NAMALWA (cell line): Measurements from ENCODE around the gene OR8B3.
A peak's percentile ranks its signal among the peaks of the same experiment; 100 is the strongest.
"Not testable (repeated sequence)": the region's sequence is repeated elsewhere in the genome, so short reads cannot be mapped to it uniquely, and the experiment has no call there.

ENCODE experiments used
- DNase-seq: peaks from one replicate; pipeline ENCODE4 v3.0.0-alpha.2; 2015; ENCODE audit warnings: low spot score

Gene OR8B3

DNA sequence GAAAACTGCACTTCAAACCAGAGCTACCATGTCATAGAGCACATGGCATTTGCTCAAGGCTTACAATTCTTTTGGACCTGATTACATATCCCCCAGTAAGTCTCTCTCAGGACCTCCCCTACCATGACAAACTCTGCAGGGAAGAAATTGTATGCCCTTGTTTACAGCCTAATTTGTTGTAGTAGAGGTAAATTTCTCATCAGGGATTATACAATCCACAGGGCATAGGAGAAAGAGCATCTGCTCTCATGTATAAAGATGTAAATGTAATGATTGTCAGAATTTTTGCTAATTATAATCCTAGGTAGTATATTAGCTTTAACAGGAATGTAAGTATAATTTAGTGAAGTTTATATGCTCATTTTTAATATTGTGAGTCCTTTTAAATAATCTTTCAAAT lies at the start of gene OR8B3:
TSS of gene OR8B3 (minus strand) at position 101 of the 400 bp plus-strand sequence. CDS start 1,673 bp downstream, outside the sequence.
- DNase-seq: no peak

- no peak for DNase-seq
Measured at GRCh38 chr11:124446916-124447315, 48.1 kb upstream of the OR8B3 start.

DNA sequence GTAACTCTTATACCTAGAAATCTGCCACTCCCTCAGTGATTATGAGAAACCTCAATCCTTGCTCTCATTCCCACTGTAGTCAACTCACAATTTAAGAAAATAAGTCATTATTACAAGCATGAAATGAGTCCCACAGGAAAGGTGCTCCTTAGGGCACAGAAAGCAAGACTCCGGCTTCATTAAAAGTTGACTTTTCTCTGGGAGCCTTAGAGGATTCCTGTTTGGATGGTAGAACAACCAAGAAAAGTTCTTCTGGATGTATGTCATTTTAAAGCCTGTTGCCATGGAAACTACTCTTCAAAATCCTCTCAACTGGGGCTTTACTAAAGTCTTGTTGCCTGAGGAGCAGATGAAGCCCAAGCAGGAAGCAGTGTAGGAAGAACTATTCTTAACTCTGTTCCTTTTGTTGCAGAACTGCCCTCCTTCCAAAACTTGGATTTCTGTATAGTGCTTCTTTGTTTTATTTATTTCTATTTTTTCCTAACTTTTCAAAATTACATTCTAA lies 46.9 kb upstream of the OR8B3 start, which contains the start of gene OR8B8:
TSS of gene OR8B8 (minus strand) at position 51 of the 505 bp plus-strand sequence. CDS start 4,611 bp downstream, outside the sequence.
- no peak for DNase-seq

DNA sequence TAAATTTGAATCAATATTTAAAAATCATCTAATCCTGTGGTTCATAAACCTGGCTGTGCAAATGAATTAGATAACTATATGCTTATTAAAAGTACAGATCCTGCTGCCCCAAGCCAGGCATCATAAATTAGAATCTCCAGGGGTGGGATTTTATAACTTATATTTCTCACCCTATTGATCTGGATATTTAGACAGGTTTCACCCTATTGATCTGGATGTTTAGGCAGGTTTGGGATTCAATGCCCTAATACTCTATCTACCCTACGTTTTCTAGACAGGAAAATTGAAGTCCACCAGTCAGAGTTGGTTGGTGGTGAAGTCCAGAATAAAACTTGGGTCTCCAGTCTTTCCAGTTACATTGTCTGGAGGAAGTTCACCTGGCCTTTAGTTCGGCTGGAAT lies 44.0 kb upstream of the OR8B3 start:
- no peak for DNase-seq

DNA sequence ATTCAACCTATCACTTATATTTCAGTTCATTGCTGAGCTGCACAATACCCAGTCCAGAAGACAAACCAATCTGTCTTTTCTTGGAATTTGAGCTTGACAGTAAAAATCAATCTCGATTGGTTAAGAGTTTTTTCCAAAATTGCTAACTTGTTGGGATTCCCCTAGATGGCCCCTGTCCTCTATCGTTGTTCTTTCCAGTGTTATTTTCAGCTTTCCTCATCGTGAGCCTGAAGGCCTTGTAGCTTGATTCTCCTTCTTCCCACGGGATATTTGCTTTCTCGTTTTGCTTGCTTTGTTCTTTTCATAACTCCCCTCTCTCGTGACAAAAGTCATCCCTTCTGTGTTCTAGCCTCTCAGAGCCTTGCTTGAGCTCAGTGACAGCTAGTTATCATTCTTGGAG lies 43.6 kb upstream of the OR8B3 start:
- no peak for DNase-seq

GRCh38 chr11:124441519-124441918 lies 42.7 kb upstream of the OR8B3 start:
- no peak for DNase-seq

- DNase-seq: no peak
Measured at GRCh38 chr11:124441081-124441480, 42.3 kb upstream of the OR8B3 start.

DNA sequence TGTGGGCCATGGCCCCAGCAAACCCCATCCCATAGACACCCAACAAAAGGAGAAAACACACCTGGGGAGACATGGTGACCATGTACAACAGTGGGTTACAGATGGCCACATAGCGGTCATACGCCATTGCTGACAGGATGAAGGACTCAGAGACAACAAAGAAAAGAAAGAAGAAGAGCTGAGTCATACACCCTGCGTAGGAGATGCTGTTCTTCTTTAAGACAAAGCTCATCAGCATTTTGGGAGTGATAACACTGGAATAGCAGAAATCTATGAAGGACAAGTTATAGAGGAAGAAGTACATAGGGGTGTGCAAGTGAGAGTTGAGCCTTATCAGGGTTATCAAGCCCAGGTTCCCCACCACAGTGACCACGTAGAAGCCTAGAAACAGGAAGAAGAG lies 41.8 kb upstream of the OR8B3 start:
- DNase-seq: no peak

- no peak for DNase-seq
Measured at GRCh38 chr11:124434699-124435098, 35.9 kb upstream of the OR8B3 start.

DNA sequence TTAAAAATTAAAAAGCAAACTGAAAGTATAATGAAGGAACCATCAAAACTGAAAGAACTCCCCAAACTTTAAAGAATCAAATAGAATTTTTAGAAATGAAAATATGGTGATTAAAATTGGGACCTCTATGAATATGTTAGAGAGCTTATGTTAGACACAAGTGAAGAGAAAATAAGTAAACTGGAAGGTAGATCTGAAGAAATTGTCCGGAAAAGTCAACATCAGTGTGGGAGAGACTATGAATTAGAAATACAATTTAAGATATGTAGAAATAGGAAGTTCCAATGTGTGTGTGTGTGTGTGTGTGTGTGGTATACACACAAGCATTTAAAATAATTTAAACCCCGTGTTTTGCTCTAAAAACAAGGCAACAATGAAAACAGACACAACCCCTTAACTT lies 30.8 kb upstream of the OR8B3 start:
- DNase-seq: no peak

DNA sequence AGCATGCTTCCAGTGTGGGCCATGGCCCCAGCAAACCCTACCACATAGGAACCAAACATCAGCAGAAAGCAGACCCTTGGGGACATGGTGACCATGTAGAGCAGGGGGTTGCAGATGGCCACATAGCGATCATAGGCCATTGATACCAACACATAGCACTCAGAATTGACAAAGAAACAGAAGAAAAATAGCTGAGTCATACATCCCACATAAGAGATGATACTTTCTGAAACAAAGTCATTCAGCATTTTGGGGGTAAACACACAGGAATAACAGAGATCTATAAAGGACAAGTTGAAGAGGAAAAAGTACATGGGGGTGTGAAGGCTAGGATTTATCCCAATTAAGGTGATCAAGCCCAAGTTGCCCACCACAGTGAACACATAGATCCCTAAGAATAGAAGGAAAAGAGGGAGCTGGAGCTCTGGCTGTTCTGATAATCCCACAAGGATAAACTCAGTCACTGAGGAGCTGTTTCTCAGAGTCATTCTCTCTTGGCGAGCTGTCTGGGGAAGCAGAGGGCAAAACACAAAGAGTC lies 25.6 kb upstream of the OR8B3 start, which contains the start of gene OR8B4:
TSS of gene OR8B4 (minus strand) at position 488 of the 538 bp plus-strand sequence. CDS start at position 488, 0 bp downstream.
- no peak for DNase-seq

DNA sequence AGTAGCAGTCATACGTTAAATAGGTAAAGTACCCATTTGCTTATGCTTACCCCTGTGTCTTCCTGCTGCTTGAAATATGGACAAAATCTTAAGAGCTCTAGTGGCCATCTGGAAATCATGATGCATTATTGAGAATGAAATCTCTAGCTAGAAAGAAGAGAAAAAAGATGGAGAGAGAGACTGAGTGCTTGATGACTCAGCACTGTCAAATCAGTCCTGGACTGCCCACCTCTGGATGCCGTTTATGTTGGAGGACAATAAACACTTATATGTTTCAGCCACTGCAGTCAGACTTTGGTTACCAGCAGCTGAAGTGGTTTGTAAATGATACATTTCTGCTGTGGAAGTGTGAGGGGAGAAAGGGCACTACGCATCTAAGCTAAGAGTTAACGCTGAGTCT lies 22.2 kb upstream of the OR8B3 start:
- DNase-seq: no peak

GRCh38 chr11:124415356-124415923 lies 16.6 kb upstream of the OR8B3 start:
- DNase-seq: peak; percentile 59

- no peak for DNase-seq
Measured at GRCh38 chr11:124409906-124410305, 11.1 kb upstream of the OR8B3 start.

DNA sequence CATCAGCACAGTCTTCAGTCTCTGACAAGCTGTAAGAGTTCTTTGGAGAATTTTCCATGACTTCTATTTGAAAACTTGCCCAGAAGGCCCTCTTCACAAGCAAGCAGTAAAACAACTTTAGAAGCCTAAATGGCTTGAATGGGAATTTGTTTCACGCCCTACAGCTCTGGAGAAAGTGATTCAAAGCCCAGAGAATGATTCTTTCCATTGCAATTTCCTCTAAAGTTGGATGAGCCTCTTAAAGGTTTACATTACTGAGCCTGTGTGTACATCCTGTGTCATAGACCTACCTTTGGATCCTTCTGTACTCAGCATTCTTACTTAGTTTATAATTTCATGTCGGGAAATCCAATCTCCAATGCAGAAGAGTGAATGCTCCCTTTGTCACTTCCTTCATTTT lies 6.8 kb upstream of the OR8B3 start:
- DNase-seq: no peak

GRCh38 chr11:124403186-124403585 lies 4.4 kb upstream of the OR8B3 start:
- not testable (repeated sequence) for DNase-seq

- DNase-seq: peak; percentile 73
Measured at GRCh38 chr11:124402326-124402922, 3.6 kb upstream of the OR8B3 start.

DNA sequence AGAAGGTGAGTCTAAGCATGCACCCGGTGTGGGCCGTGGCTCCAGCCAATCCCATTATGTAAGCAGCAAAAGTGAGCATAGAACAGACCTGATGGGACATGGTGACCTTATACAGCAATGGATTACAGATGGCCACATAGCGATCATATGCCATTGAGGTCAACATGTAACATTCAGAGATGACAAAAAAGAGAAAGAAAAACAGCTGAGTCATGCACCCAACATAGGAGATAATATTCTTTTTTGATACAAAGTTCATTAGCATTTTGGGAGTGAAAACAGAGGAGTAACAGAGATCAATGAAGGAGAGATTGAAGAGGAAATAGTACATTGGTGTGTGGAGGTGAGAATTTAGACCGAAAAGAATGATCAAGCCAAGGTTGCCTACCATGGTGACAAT lies 2.0 kb downstream of the OR8B3 start:
- not testable (repeated sequence) for DNase-seq

- DNase-seq: no peak
Measured at GRCh38 chr11:124394408-124394807, 4.4 kb downstream of the OR8B3 start.

GRCh38 chr11:124384399-124384798 lies 14.4 kb downstream of the OR8B3 start, which contains the start of gene OR8B2:
OR8B2 (minus strand) TSS chr11:124384499; CDS start chr11:124383343, 1,156 bp downstream.
- no peak for DNase-seq

DNA sequence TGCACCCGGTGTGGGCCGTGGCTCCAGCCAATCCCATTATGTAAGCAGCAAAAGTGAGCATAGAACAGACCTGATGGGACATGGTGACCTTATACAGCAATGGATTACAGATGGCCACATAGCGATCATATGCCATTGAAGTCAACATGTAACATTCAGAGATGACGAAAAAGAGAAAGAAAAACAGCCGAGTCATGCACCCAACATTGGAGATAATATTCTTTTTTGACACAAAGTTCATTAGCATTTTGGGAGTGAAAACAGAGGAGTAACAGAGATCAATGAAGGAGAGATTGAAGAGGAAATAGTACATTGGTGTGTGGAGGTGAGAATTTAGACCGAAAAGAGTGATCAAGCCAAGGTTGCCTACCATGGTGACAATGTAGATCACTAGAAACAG lies 16.0 kb downstream of the OR8B3 start:
- not testable (repeated sequence) for DNase-seq

DNA sequence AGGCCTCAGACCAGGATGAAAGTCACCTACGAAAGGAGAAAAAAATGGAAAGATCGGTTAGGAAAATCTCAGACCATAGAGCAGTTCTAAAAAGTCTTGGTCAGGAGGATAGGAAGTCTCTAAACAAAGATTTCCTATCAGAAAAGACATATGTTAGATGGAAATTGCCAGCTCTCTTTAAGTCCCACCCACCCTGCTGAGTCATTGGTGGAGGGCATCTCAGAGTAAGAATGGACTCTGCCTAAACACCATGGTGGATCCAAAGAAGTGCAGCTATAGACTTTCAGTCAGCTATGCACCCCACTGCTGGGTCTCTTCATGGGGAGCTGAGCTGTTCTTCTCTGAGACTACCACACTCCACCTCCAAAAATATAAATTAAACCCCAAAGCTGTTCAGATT lies 18.2 kb downstream of the OR8B3 start:
- DNase-seq: no peak

DNA sequence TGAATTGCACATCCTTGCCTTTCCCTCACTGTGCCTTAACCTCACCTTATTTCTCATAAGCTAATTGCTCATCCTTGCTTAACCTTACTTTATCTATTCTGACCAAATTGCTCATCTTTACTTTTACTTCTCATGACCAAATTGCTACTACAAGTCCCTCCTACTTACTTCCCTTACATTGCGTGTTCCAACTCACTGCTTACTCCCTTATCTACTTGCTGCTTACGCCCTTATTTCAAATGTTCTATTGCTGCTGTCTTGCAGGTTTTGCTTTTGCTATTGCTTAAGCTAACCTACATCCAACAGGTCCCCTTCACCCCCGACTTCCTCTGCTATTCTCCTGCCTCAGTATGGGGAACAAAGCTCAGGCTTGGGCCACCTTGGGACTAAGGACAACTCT lies 22.5 kb downstream of the OR8B3 start:
- no peak for DNase-seq
